Activated T-helper 9 cell treated with anti-CD3 and anti-CD28 coated beads, Interleukin-2, amount 50 U/mL, for 16 hours (primary cell): Measurements from ENCODE around the gene ASIP.
A peak's percentile ranks its signal among the peaks of the same experiment; 100 is the strongest.

ENCODE experiments used
- DNase-seq: peaks from one replicate; pipeline ENCODE4 v3.0.0-alpha.2; 2020; ENCODE audit warnings: low read depth

ASIP gene

GRCh38 chr20:34311118-34312023, 70.1 kb downstream of the ASIP start:
- no peak for DNase-seq

GRCh38 chr20:34312024-34312460, 70.8 kb downstream of the ASIP start:
- no peak for DNase-seq

GRCh38 chr20:34312544-34313217, 71.5 kb downstream of the ASIP start:
- peak; percentile 75 for DNase-seq

- no peak for DNase-seq
Measured at GRCh38 chr20:34315236-34315635, 74.0 kb downstream of the ASIP start.

- no peak for DNase-seq
Measured at GRCh38 chr20:34316196-34316814, 75.1 kb downstream of the ASIP start.
